GM23338 (cell line): ENCODE data around the gene DOCK2.

ENCODE experiments used
- CTCF ChIP-seq, 2 experiments: fragments of 200-600 bp in 1 of 2; sonication (generic) in 1 of 2; conservative IDR thresholded peaks; 2 replicates each; pipeline versions ENCODE4 v1.5.1 to v1.6.1; 2016 to 2017; ENCODE audit warnings: antibody characterized with exemption in 2 of 2, low read depth in 2 of 2, mild to moderate bottlenecking in 2 of 2, moderate library complexity in 1 of 2
- ETS1 ChIP-seq: IDR thresholded peaks from 2 replicates; pipeline ENCODE4 v1.6.1; 2016; ENCODE audit warnings: antibody characterized with exemption
- EZH2 ChIP-seq: fragments of 200-600 bp; sonication (generic); IDR thresholded peaks from one replicate; pipeline ENCODE4 v1.8.0; 2017; ENCODE audit warnings: antibody characterized with exemption, mild to moderate bottlenecking, low read depth; ENCODE audit not compliant: unreplicated experiment
- EZH2phosphoT487 ChIP-seq: fragments of 200-600 bp; sonication (generic); IDR thresholded peaks from one replicate; pipeline ENCODE4 v1.8.1; 2018; ENCODE audit warnings: antibody characterized with exemption; ENCODE audit not compliant: unreplicated experiment
- POLR2AphosphoS5 ChIP-seq: IDR thresholded peaks from 2 replicates; pipeline ENCODE4 v1.6.1; 2016; ENCODE audit warnings: antibody characterized with exemption, low read depth
- REST ChIP-seq: IDR thresholded peaks from one replicate; pipeline ENCODE4 v1.6.1; 2018; ENCODE audit warnings: antibody characterized with exemption; ENCODE audit not compliant: unreplicated experiment
- STAT1 ChIP-seq: IDR thresholded peaks from one replicate; pipeline ENCODE4 v1.6.1; 2016; ENCODE audit warnings: antibody characterized with exemption; ENCODE audit not compliant: unreplicated experiment

GRCh38 chr5:169906745-169907649 lies 269.9 kb downstream of the DOCK2 start:
- TF ChIP-seq EZH2phosphoT487: no peak
- no peak for TF ChIP-seq EZH2
- no peak for TF ChIP-seq CTCF (conservative IDR thresholded peaks at IDR 0.05; ENCODE audit: low read depth in 2 of 2)
- TF ChIP-seq REST: no peak
- no peak for TF ChIP-seq POLR2AphosphoS5
- TF ChIP-seq ETS1: no peak
- no peak for TF ChIP-seq STAT1
